Dendritic cell treated with granulocyte-macrophage colony-stimulating factor and Interleukin-4, amounts not matched to agents 40 ng/mL and 50 ng/mL, for 4 days (primary cell): Measurements from ENCODE around the gene COL5A1.

Source experiments
- H3K27ac Mint-ChIP-seq: one replicate; pipeline ENCODE4 v1.8.0; 2022; ENCODE audit warnings: mild to moderate bottlenecking, mixed read lengths
- H3K27me3 Mint-ChIP-seq: one replicate; pipeline ENCODE4 v1.8.0; 2022; ENCODE audit warnings: mild to moderate bottlenecking, mixed read lengths
- H3K36me3 Mint-ChIP-seq: one replicate; pipeline ENCODE4 v1.8.0; 2022; ENCODE audit warnings: low read depth, mixed read lengths
- H3K4me1 Mint-ChIP-seq: one replicate; pipeline ENCODE4 v1.8.0; 2022; ENCODE audit warnings: low read depth, mixed read lengths
- H3K4me3 Mint-ChIP-seq: one replicate; pipeline ENCODE4 v1.8.0; 2022; ENCODE audit warnings: mild to moderate bottlenecking, moderate library complexity, mixed read lengths
- H3K9me3 Mint-ChIP-seq: one replicate; pipeline ENCODE4 v1.8.0; 2022; ENCODE audit warnings: mixed read lengths
- intact Hi-C: fragments of 100-400 bp; cut with micrococcal nuclease; formaldehyde crosslinking; loops from one replicate; pipeline ENCODE4 v1.15.0; 2022

COL5A1 gene

DNA sequence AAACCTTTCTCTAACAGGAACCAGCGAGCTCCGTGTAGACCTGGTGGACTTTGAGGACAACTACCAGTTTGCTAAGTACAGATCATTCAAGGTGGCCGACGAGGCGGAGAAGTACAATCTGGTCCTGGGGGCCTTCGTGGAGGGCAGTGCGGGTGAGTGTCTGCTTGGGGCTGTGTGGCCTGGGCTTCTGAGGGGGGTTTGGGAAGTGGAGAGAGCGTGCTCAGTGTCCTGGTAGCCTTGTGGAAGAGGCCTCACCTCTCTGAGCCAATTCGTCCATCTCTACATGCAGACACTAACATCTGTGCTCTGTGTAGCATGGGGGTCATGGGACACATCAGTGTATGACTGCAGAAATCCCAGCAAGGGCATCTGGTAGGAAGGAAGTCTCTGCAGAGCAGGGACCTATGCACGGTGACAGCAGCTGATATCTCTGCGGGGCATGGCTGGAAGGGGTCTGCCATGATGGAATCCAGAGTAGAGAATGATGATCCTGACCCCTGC lies 244.9 kb downstream of the COL5A1 start:
- no peaks in the 10 kb centered on the region for H3K36me3 Mint-ChIP-seq
- H3K27ac Mint-ChIP-seq: no peak overlapping the region
- intact Hi-C loops: no loop called here
- H3K9me3 Mint-ChIP-seq: no peaks in the 10 kb centered on the region
- H3K4me3 Mint-ChIP-seq: no peak overlapping the region
- peaks cover 26% of the 10 kb centered on the region for H3K4me1 Mint-ChIP-seq
- peaks cover 78% of the 10 kb centered on the region for H3K27me3 Mint-ChIP-seq

DNA sequence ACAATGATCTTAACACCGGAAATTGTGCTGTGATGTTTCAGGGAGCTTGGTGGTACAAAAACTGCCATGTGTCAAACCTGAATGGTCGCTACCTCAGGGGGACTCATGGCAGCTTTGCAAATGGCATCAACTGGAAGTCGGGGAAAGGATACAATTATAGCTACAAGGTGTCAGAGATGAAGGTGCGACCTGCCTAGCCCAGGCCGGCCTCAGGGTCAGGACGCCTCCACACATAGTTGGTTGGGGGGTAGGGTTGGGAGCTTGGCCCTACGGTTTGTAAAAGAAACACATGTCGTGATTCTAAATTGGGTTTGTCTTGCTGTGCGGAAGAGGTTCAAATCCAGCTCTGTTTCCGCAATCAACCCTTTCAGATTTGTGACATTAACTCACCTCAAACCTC lies 245.6 kb downstream of the COL5A1 start:
- peaks cover 34% of the 10 kb centered on the region for H3K4me1 Mint-ChIP-seq
- no peaks in the 10 kb centered on the region for H3K9me3 Mint-ChIP-seq
- intact Hi-C loops: no loop called here
- peaks cover 79% of the 10 kb centered on the region for H3K27me3 Mint-ChIP-seq
- no peaks in the 10 kb centered on the region for H3K36me3 Mint-ChIP-seq
- peak overlapping the region; percentile 59 for H3K27ac Mint-ChIP-seq
- H3K4me3 Mint-ChIP-seq: no peak overlapping the region

DNA sequence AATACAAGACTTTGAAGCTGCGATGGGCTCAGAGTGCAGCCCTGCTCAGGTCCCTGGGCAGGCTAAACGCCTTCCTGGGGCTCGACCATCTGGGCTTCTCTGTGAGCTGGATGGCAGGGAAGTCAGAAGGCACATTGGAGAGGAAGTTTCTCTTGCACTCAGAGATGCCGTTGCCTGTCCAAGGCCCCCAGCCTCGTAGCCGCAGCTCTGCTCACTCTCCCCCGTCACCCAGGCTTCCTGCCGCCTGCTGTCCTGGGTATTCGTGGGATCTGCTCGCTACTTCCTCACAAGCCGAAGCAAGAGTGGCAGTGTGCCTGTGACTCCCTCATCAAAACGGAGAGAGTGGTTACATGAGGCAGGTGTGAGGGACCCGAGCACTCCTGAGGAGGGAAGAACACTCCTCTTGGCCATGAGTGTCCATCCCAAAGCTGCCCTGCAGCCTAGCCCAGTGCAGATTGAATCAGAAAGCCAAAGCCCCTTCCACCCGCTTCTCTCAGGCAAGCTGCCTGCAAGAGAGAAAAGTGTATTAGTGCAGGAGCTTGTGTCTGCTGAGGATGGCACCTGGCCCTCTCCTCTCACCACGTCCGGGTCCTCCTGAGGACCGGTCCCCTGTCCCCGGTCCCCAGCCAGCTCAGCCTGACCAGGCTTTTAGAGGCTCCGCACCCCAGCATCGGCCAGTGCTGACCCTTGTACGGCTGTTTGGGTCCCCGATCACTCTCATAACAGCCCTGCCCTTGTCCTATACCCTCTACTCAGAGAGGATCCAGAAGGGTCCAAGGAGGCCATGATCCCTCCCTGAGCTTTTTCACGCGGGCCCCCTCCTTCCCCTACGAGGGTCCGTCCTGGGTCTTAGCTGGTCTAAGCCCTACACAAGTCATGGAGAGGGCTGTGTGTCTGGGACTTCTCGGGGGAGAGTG lies 246.3 kb downstream of the COL5A1 start:
- H3K4me1 Mint-ChIP-seq: peaks cover 36% of the 10 kb centered on the region
- H3K36me3 Mint-ChIP-seq: no peaks in the 10 kb centered on the region
- no peaks in the 10 kb centered on the region for H3K9me3 Mint-ChIP-seq
- H3K27me3 Mint-ChIP-seq: peaks cover 77% of the 10 kb centered on the region
- peak overlapping the region; percentile 59 for H3K27ac Mint-ChIP-seq
- H3K4me3 Mint-ChIP-seq: no peak overlapping the region
- intact Hi-C loops: no loop called here

DNA sequence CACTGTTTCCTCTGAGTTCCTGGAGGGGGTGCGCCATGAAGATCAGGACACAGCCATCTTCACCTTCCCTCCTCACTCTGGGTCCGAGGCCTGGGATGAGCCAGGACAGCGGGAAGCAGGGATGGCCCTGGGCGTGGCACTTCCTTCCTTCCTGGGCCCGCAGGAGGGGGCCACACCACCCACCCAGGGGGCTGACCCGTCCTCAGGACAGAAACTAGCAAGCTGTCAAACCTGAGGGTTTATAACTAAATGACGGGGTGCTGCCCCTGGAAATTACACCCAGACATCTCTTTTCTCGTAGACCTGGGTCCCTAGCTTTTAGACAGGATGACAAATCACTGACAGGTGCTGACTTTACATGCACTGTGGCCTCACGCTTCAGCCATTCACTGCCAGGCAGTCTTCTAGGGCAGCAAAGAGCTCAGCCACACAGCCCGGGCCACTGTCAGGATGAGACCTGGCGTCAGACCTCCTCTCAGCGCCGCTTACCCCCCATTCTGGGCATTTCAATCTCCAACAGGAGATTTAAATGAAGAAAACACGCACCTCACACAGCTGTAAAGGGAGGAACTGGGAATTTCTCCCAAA lies 247.1 kb downstream of the COL5A1 start:
- Mint-ChIP-seq H3K4me3 (no peak overlapping the region), H3K9me3 (no peaks in the 10 kb centered on the region), H3K27ac (no peak overlapping the region), H3K36me3 (no peaks in the 10 kb centered on the region), H3K4me1 (peaks cover 36% of the 10 kb centered on the region), H3K27me3 (peaks cover 78% of the 10 kb centered on the region)
- intact Hi-C loops: no loop called here

DNA sequence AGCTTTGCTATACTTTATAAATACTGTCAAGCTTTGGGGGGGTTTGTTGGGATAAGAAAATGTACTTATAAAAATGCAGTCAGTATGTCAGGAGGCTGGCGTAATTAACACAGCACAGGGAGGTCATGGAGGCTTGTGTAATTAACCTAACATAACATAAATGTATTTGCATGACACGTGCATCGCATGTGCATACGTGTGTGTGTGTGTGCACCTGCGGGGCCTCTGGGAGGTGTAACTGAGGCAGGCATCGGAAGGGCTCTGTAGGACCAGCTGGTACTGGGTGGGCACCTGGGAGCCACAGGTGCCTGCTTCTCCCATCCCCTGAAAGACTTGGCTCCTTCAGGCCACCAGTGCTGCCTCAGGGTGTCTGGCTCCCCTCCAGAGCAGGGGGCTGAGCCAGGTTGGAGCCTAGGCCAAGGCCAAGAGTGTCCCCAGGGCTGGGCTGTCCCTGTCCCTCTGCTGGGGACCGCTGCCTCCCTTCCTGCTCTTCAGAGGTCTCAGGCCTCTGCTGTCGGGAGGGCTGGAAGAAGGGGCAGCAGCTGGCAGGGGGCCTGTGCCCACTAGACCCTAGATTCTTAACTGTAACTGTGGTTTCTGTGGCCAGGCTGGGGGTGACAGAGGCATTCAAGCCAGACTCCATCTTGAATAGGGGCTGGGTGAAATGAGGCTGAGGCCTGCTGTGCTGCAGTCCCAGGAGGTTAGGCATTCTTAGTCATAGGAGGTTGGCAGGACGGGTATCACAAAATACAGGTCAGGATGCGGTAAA lies 248.0 kb downstream of the COL5A1 start:
- peaks cover 78% of the 10 kb centered on the region for H3K27me3 Mint-ChIP-seq
- H3K4me1 Mint-ChIP-seq: peaks cover 36% of the 10 kb centered on the region
- no peaks in the 10 kb centered on the region for H3K36me3 Mint-ChIP-seq
- no peaks in the 10 kb centered on the region for H3K9me3 Mint-ChIP-seq
- no peak overlapping the region for H3K27ac Mint-ChIP-seq
- intact Hi-C loops: no loop called here
- H3K4me3 Mint-ChIP-seq: no peak overlapping the region

DNA sequence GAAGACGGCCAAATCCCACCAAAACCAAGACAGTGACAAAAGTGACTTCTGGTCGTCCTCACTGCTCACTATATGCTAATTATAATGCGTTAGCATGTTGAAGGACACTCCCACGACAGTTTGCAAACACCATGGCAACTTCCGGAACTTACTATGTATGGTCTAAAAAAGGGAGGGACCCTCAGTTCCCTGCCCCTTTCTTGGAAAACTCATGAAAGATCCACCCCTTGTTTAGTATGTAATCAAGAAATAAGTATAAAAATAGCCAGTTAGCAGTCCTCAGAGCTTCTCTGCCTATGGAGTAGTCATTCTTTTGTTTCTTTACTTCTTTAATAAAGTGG lies 248.5 kb downstream of the COL5A1 start:
- Mint-ChIP-seq H3K9me3 (peaks cover 3% of the 10 kb centered on the region), H3K4me1 (peaks cover 37% of the 10 kb centered on the region), H3K27me3 (peaks cover 79% of the 10 kb centered on the region), H3K4me3 (no peak overlapping the region), H3K27ac (no peak overlapping the region), H3K36me3 (peaks cover 2% of the 10 kb centered on the region)
- intact Hi-C loops: no loop called here

DNA sequence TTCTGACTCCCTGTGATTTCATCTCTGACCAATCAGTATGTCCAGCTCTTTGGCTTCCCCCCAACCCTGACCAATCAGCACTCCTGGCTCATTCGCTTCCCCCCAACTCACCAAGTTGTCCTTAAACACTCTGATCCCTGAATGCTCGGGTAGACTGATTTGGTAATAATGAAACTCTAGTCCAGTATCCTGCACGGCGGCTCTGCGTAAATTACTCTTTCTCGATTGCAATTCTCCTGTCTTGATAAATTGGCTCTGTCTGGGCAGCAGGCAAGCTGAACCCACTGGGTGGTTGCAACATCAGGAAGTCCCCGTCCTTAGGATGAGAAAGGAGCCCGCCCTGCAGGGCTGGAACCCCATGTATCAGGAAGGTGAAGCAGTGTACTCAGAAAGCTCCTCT lies 249.4 kb downstream of the COL5A1 start:
- intact Hi-C loops: no loop called here
- Mint-ChIP-seq H3K4me3 (no peak overlapping the region), H3K27ac (peak overlapping the region; percentile 12), H3K36me3 (peaks cover 5% of the 10 kb centered on the region), H3K27me3 (peaks cover 77% of the 10 kb centered on the region), H3K9me3 (peaks cover 6% of the 10 kb centered on the region), H3K4me1 (peaks cover 47% of the 10 kb centered on the region)

DNA sequence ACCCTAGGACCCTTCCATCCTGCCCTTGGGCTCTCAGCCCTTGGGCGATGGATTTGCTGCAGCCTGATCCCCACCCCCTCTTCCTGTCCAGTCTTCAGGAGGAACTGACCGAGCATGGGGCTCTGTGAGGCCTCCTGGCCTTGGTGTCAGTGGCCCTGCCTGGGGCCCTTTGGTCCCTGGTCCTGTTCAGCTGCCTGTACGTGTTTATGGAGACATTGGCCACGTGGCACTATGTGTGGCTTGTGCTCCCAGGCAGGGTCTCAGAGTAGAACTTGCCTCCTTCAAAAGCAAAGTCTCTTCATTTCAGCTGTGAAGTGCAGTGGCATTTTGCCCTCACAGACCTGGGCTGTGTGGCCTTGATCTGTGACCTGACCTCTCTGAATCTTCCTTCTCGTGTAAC lies 250.1 kb downstream of the COL5A1 start:
- intact Hi-C loops: no loop called here
- no peak overlapping the region for H3K4me3 Mint-ChIP-seq
- peak overlapping the region; percentile 12 for H3K27ac Mint-ChIP-seq
- H3K9me3 Mint-ChIP-seq: peaks cover 6% of the 10 kb centered on the region
- H3K36me3 Mint-ChIP-seq: peaks cover 5% of the 10 kb centered on the region
- H3K4me1 Mint-ChIP-seq: peaks cover 52% of the 10 kb centered on the region
- peaks cover 76% of the 10 kb centered on the region for H3K27me3 Mint-ChIP-seq

DNA sequence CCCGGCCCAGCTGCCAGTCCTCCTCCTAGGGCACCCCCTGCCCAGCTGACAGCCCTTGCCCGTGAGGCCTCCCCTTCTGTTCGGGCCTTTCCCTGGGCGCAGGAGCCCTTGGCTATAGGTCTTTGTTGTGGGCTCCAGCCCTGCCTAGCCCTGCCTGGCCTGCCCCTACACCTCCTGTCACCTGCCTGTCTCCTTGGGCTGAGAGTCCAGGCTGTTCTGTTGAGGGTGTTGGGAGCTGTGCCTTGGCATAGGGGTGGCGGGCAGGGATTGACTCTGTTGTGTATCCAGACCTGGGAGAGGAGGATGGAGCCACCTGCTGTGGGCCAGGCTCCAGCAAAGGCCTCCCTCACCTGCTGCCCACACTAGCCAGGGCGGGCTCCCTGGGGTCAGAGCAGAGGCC lies 250.6 kb downstream of the COL5A1 start:
- intact Hi-C loops: no loop called here
- Mint-ChIP-seq H3K27ac (no peak overlapping the region), H3K4me1 (peaks cover 53% of the 10 kb centered on the region)

DNA sequence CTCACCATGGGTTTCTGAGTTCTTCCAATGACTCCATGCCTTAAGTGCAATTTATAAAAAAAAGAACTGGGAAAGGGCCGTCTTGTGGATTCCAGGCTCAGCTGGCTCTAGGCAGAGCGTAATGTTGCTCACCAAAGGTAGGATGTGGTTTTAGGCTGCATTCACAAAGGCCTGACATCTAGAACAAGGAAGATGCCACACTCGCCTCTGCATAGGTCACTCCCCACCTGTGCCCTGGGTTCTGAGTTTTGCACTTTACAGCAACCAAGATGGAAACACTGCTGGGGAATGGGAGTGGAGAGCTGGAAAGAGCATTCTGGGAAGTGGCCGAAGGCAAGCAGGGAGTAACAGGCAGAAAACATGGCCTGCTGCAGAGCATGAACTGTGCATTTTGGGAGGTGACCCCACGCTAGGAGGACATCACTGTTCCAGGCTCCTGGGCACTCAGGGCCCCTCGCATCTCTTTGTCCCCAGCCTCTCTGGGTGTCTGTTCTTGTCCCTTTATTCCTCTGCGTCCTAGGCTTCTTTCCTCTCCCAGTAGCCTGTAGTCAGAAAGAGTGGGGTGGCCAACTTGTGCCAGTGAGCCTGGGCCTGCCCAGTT lies 251.3 kb downstream of the COL5A1 start:
- peaks cover 69% of the 10 kb centered on the region for H3K27me3 Mint-ChIP-seq
- no peak overlapping the region for H3K4me3 Mint-ChIP-seq
- H3K27ac Mint-ChIP-seq: no peak overlapping the region
- H3K4me1 Mint-ChIP-seq: peaks cover 50% of the 10 kb centered on the region
- peaks cover 5% of the 10 kb centered on the region for H3K36me3 Mint-ChIP-seq
- H3K9me3 Mint-ChIP-seq: peaks cover 6% of the 10 kb centered on the region
- intact Hi-C loops: no loop called here

More for the DNA sequence above, 250.6 kb downstream of the COL5A1 start:
- Mint-ChIP-seq H3K27me3 (peaks cover 76% of the 10 kb centered on the region), H3K9me3 (peaks cover 6% of the 10 kb centered on the region), H3K36me3 (peaks cover 5% of the 10 kb centered on the region), H3K4me3 (no peak overlapping the region)
